Progenitor cell of endocrine pancreas (in vitro differentiated cells): ENCODE data around the gene EIF1. TPM values are rescaled to one million over a fixed set of nuclear protein-coding genes. Genes with fewer than 3 reads are reported as not detected.

ENCODE experiments used
- DNase-seq: peaks from one replicate; pipeline ENCODE4 v3.0.0; 2021; ENCODE audit warnings: low spot score; ENCODE audit not compliant: unreplicated experiment
- H3K27ac Mint-ChIP-seq: 2 replicates; pipeline ENCODE4 v1.8.0; 2021; ENCODE audit warnings: mild to moderate bottlenecking, moderate library complexity, mixed read lengths
- H3K27me3 Mint-ChIP-seq: 2 replicates; pipeline ENCODE4 v1.8.0; 2021; ENCODE audit warnings: mixed read lengths
- H3K36me3 Mint-ChIP-seq: 2 replicates; pipeline ENCODE4 v1.8.0; 2022; ENCODE audit warnings: mixed read lengths; ENCODE audit not compliant: insufficient read depth
- H3K4me1 Mint-ChIP-seq: 2 replicates; pipeline ENCODE4 v1.8.0; 2021; ENCODE audit warnings: low read depth, mixed read lengths
- H3K4me3 Mint-ChIP-seq: 2 replicates; pipeline ENCODE4 v1.8.0; 2021; ENCODE audit warnings: low read depth, mild to moderate bottlenecking, moderate library complexity, mixed read lengths
- H3K9me3 Mint-ChIP-seq: 2 replicates; pipeline ENCODE4 v1.8.0; 2021; ENCODE audit warnings: low read depth, mixed read lengths
- total RNA-seq: library from RNA; stranded (reverse); gene quantifications from 2 replicates; pipeline ENCODE4 v1.2.1, GENCODE V29; 2021
- TF ChIP-seq, protein P1 (sequence below): fragments of 200-600 bp; sonication (generic); IDR thresholded peaks from one replicate; pipeline ENCODE4 v1.5.0; 2021; ENCODE audit warnings: antibody characterized with exemption, mild to moderate bottlenecking; ENCODE audit not compliant: unreplicated experiment

The EIF1 gene
- total RNA-seq, 1 donor from 2014 or later, result 622 TPM

DNA sequence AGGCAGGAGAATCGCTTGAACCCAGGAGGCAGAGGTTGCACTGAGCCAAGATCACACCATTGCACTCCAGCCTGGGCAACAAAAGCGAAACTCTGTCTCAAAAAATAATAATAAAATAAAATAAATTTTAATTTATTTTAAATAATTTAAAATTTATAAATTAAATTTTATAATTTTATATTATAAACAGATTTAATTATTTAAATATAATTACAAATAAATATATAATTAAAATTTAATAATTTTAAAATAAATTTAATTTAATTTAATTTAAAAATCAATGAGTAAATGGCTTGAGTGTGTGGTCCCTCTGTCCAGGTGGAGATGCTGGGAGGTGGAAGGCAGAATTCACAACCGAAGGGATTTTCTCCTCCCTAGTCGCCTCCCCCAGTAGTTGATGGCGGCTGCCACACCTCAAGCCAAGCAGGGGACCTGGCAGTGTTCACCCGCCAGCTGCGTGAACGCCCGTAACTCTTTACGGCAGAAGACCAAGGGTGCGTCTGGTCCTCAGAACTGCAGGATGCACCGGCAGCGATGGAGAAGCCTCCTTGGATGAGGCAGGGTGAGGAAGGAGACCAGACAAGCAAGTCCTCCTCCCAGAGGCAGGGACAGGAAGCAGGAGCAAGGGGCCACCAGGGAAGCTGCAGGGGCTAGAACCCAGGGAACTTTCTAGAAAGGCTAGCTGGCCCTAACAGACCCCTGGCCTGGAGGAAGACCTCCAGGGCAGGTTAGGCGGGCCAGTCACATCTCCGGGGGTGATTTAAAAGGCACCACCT is 41.5 kb upstream of the EIF1 start:
- DNase-seq, result no peak
- no peaks in the 10 kb centered on the region for H3K36me3 Mint-ChIP-seq
- TF ChIP-seq, protein P1, sequence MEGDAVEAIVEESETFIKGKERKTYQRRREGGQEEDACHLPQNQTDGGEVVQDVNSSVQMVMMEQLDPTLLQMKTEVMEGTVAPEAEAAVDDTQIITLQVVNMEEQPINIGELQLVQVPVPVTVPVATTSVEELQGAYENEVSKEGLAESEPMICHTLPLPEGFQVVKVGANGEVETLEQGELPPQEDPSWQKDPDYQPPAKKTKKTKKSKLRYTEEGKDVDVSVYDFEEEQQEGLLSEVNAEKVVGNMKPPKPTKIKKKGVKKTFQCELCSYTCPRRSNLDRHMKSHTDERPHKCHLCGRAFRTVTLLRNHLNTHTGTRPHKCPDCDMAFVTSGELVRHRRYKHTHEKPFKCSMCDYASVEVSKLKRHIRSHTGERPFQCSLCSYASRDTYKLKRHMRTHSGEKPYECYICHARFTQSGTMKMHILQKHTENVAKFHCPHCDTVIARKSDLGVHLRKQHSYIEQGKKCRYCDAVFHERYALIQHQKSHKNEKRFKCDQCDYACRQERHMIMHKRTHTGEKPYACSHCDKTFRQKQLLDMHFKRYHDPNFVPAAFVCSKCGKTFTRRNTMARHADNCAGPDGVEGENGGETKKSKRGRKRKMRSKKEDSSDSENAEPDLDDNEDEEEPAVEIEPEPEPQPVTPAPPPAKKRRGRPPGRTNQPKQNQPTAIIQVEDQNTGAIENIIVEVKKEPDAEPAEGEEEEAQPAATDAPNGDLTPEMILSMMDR, result no peak
- H3K27me3 Mint-ChIP-seq, result no peaks in the 10 kb centered on the region
- no peak overlapping the region for H3K4me3 Mint-ChIP-seq
- no peak overlapping the region for H3K27ac Mint-ChIP-seq
- H3K4me1 Mint-ChIP-seq, result peaks cover 10% of the 10 kb centered on the region
- no peaks in the 10 kb centered on the region for H3K9me3 Mint-ChIP-seq

DNA sequence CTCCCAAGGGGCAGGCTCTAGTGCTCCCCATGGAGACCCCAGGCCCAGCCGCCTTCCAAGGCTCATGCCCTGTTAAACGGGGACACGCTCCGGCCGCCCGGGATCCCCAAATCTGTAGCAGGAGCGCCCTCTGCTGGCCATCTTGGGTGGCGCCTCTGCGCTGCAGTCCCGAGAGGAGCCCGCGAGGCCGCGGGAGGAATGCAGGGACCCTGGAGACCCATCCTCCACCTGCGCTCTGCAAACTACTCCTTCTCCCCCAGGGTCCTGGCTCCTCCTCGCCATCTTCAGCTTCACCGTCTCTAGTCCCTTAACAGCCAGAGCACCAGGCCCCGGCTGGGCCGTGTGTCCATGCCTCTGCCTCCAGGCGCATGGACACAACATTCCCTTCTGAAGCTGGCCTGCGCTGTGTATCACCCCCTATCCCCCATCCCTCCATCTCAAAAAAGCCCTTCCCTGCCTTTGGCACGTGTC is 40.7 kb upstream of the EIF1 start:
- H3K4me3 Mint-ChIP-seq, result peak overlapping the region; percentile 53
- TF ChIP-seq, protein P1, result peak; percentile 99
- H3K27ac Mint-ChIP-seq, result no peak overlapping the region
- peaks cover 10% of the 10 kb centered on the region for H3K4me1 Mint-ChIP-seq
- H3K27me3 Mint-ChIP-seq, result no peaks in the 10 kb centered on the region
- no peaks in the 10 kb centered on the region for H3K9me3 Mint-ChIP-seq
- peak; percentile 95 for DNase-seq
- no peaks in the 10 kb centered on the region for H3K36me3 Mint-ChIP-seq

DNA sequence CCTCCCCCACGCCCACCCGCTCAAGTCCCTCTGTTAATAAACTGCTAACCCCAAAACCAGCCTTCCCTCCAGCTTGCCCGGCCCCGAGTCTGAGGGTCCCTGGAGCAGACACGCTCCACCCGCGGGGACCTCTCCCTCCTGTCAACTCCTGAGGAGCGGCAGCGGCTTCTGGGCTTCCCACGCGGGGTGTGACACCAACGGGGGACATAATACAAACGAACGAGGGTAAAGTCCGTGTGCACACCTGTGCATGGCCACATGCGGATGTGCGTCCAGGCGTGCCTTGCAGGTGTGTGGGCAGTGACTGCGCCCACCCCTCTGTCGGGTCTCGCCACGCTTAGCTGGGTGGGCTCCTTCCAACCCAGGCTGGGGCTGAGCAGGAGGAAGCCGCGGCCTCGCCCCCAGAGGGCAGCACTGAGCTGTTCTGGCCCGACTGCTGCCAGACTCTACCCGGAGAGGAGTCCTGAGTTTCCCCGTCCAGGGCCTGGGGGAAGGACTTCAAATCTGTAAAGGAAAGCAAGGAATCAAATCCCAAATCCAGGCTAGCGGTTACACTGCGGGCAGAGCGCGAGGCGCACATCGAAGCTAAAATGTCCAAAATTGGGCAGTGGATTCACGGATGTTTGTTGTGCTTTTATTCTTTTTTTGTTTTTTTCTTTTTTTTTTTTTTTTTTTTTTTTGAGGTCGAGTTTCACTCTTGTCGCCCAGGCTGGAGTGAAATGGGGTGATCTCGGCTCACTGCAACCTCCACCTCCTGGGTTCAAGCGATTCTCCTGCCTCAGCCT is 40.1 kb upstream of the EIF1 start:
- Mint-ChIP-seq H3K27ac (peak overlapping the region; percentile 92), H3K27me3 (no peaks in the 10 kb centered on the region), H3K4me1 (peaks cover 10% of the 10 kb centered on the region), H3K36me3 (no peaks in the 10 kb centered on the region), H3K4me3 (peak overlapping the region; percentile 53), H3K9me3 (no peaks in the 10 kb centered on the region)
- TF ChIP-seq, protein P1, result peak; percentile 91
- DNase-seq, result peak; percentile 87

DNA sequence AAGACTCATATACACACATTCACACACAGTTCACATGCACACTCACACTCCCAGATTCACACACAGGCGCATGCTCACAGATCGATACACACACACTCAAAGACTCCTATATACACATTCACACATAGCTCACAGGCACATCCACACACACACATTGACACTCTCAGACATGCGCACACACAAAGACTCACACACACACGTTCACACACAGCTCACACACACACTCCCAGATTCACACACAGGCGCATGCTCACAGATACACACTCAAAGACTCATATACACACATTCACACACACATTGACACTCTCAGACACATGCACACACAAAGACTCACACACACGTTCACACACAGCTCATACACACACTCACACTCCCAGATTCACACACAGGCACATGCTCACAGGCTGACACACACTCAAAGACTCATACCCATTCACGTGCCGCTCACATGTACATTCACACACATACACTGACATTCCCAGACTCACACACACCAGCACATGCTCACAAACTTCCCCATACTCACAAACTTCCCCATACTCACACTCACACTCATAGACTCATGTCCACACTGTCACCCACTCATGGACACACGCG is 38.7 kb upstream of the EIF1 start:
- Mint-ChIP-seq H3K9me3 (no peaks in the 10 kb centered on the region), H3K4me1 (peaks cover 10% of the 10 kb centered on the region), H3K27ac (no peak overlapping the region), H3K27me3 (no peaks in the 10 kb centered on the region), H3K36me3 (no peaks in the 10 kb centered on the region), H3K4me3 (no peak overlapping the region)
- TF ChIP-seq, protein P1, result no peak
- no peak for DNase-seq
